Measurements from ENCODE around the gene C16orf78.

DNA sequence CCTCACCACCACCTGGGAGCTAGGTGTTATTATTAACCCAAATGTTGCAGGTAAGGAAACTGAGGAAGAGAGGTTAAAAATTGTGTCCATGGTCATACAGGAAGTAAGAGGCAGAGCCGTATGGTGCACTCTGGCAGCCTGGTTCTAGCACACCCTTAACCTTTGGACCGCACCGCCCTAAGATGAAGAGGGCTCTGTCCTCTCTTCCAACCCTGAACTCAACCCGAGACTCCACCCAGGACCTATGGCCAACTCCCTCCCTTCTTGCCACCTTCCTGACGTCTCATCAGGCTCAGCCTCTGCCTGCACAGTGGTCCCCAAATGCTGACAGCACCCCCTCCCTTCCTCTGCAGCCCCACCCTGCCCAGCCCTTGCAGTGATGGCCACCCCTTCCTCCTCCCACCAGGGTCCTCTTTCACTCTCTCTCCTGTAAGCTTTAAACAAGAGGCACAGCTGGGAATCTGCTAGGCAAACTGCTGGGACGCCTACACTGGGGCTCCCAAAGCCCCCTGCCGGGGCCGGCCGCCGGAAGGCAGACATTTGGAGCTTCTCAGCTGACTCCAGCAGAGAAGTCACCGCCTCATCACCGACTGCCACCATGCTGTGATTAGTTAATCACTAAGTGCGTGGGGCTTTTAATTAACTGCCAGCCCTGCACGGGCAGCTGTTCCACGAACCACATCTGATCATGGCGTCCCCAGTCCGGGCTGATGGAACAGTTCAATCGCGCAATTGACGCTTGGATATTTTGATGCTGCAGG lies 16.7 kb upstream of the C16orf78 start:
- no peak for TF ChIP-seq CTCF (optimal IDR thresholded peaks at IDR 0.05 in 1 of 3, IDR thresholded peaks at IDR 0.05 in 1 of 3, conservative IDR thresholded peaks at IDR 0.05 in 1 of 3; ENCODE audit: extremely low read depth in 1 of 3, insufficient read depth in 2 of 3, low read length in 3 of 3)
- no peak for TF ChIP-seq EZH2 (IDR thresholded peaks at IDR 0.05; ENCODE audit: low read length)

Data from keratinocyte (primary cell).